ENCODE measurements around the gene G0S2. TPM values are rescaled to one million over a fixed set of nuclear protein-coding genes. Genes with fewer than 3 reads are reported as not detected.

The G0S2 gene, protein sequence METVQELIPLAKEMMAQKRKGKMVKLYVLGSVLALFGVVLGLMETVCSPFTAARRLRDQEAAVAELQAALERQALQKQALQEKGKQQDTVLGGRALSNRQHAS
- total RNA-seq (2014; rRNA removed; shearing (Covaris generic)) = 0.31 TPM in 1 of 2 replicates, not detected in the other

- DNase-seq (ENCODE audit: low spot score) = no peak
These were observed at the start of gene G0S2 for GRCh38 chr1:209674957-209675564. Gene G0S2 (plus strand): TSS chr1:209675412. CDS start chr1:209675685, 273 bp downstream.

DNA sequence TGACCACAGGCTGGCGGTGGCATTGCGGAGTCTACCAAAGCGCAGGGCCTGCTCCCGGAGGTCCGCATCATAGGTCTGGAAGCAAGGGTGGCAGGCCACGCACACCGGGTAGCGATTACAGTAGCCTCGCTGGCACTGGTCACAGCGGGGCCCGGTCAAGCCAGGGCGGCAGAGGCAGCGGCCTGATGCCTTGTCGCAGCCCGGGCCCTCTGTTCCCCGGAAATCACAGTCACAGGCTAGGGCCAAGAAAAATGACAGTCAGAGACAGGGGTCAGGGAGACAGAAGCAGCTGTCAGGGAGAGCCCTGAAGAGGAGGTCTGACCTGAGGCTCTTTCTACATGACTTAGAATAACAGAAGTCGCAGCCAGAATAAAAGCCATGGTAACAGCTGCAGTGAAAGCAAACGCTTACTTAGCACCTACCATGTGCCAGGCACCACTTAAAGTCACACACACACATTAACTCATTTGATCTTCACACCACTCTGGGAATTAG, 49.4 kb upstream of the G0S2 start:
- DNase-seq (ENCODE audit: low spot score) = no peak

- DNase-seq (ENCODE audit: low spot score) = no peak
These were observed 48.7 kb upstream of the G0S2 start for GRCh38 chr1:209626346-209627026.

DNA sequence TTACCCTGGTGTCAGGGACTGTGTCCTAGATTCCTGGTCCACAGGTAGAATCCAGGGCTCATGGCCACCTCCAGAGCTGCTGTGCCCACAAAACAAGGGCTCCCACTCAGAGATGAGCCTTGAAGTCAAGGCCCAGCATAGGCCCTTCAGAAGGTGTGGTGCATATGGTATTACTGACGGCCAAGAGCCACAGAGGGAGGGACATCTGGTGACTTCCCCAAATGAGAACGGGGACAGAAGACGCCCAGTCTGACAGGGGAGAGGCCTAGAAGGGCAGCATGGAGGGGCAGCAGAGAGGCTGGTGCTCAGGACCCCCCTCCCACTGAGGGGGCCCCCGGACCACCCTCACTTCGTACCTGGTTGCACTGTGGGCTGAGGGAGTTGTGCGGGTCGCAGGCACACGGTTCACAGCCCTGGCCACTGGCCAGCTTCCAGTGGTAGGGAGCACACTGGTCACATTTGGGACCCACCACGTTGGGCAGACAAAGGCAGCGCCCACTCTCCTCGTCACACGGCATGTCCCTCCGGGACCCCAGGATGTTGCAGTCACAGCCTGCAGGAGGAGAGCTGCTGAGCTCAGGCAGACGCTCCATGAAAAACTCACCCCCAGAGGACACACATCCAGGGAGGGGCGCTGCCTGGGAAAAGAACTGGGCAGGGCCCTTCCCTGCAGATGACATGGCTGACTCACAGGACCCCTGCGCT, 48.0 kb upstream of the G0S2 start:
- DNase-seq (ENCODE audit: low spot score) = no peak

DNA sequence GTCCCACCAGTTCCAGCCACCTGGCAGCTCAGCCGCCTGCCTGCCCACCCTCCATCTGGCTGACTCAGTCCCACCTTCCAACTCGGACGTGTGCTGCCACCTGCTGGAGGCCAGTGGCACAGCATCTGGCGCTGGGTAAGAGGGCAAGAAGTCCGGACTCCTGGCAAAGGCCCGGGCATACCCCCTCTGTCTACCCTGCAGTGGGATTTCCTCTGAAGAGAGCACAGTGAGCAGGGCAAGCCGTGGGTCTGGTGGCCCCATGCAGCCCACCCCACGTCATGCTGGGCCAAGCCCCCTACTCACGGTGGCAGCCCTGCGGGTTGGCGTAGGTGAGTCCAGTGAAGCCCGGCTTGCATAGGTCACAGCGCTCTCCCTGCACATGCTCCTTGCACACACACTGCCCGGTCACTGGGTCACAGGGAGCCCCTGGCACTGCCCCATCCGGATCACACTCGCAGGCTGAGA, 47.4 kb upstream of the G0S2 start:
- DNase-seq (ENCODE audit: low spot score) = peak; percentile 68

GRCh38 chr1:209628618-209629299, 46.5 kb upstream of the G0S2 start:
- DNase-seq (ENCODE audit: low spot score) = no peak

DNA sequence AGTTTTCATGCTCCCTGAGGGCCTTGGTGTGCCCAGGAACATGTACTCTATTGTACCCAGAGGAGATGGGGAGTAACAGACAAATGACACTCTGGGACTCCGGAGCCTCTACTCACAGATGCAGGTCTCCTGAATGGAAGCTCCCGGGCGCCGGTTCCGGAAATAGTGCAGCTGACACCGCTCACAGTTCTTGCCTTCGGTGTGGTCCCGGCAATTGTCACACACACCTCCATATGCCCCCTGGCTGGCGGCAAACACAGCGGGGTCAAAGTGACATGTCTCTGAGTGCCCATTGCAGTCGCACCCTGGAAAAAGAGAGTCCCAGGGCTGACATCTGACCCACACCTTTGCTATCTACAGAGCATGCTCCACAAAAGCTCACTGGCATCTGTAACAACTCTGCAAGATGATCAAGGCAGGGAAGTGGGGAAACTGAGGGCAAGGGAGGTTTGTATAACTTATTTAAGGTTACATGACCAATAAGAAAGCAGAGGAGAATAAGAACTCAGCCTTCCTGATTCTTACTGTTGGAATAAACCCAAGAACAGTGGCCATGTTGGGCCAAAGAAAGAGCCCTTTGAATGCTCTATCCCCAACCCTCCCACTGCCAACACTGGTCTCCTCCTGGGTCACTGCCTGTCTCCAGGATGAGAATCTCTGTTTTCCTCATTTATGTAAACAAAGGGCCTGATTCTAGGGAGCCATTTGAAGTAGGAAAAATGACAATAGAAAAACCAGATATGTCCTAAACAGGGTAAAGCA, 45.4 kb upstream of the G0S2 start:
- no peak for DNase-seq (ENCODE audit: low spot score)

DNA sequence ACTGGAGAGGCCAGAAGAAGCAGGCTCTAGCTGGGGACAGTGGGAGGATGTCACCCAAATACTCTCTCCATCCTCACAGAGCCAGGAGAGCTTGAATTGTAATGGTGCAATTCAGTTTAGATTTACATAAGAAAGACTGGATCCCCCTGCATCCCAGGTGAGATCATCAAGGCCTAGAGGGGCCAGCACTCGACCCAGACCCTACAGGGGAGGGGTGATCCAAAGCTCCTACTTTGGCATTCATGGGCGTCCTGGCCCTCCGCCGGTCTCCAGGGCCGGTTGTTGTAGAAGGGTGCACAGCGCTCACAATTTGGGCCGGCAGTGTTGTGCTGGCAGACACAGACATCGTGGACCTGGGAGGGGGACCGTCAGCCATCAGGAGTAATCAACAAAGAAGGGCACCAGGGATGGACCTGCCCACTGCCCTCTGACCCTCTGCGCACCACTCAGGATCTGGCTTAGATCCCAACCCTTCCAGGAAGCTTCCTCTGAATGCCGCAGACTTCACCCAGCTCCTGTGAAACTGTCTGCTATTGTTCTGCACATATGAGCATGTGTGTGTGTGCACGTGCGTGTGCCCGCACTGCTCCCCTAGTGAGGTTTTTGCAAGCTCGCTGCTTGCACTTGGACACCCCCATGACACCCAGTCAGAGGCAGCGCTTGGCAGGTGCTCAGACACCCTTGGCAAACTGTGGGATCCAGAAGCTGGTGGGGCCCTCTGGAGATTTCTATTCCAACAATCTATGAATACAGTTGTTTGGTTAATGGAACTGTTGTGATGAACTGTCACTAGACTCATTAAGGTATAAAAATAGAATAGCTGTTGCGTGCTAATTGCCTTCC, 44.6 kb upstream of the G0S2 start:
- no peak for DNase-seq (ENCODE audit: low spot score)

GRCh38 chr1:209633335-209633997, 41.7 kb upstream of the G0S2 start:
- DNase-seq (ENCODE audit: low spot score) = no peak

- DNase-seq (ENCODE audit: low spot score) = no peak
These were observed 41.0 kb upstream of the G0S2 start for GRCh38 chr1:209634005-209634737.

- no peak for DNase-seq (ENCODE audit: low spot score)
These were observed 39.4 kb upstream of the G0S2 start for GRCh38 chr1:209635850-209636249.

GRCh38 chr1:209641832-209642172, 33.4 kb upstream of the G0S2 start:
- no peak for DNase-seq (ENCODE audit: low spot score)

GRCh38 chr1:209642816-209643215, 32.4 kb upstream of the G0S2 start:
- DNase-seq (ENCODE audit: low spot score) = no peak

- DNase-seq (ENCODE audit: low spot score) = no peak
These were observed 31.8 kb upstream of the G0S2 start for GRCh38 chr1:209643285-209644020.

- DNase-seq (ENCODE audit: low spot score) = no peak
These were observed 29.4 kb upstream of the G0S2 start for GRCh38 chr1:209645574-209646452.

DNA sequence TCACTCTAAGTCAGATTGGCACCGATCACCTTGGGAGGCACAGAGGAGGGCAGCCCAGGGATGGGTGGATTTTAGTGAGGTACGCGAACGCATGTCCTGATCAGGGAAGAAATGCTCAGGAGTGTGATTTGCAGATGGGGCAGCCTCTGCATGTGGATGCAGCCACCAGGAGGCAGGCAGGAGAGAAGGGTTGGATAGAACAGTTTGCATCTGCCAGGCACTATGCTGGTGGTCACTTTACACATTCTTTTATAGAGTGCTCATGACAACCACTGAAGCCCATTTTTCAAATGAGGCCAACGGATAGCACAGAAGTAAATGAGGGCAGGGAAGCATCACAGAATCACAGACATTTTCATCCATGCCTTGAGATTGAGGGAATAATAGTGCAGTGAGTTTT, 28.7 kb upstream of the G0S2 start:
- no peak for DNase-seq (ENCODE audit: low spot score)

- no peak for DNase-seq (ENCODE audit: low spot score)
These were observed 28.1 kb upstream of the G0S2 start for GRCh38 chr1:209647156-209647555.
